Dendritic cell treated with granulocyte-macrophage colony-stimulating factor and Interleukin-4, amounts not matched to agents 40 ng/mL and 50 ng/mL, for 4 days (primary cell): Measurements from ENCODE around the gene C11orf98.
"Not testable (repeated sequence)": the region's sequence is repeated elsewhere in the genome, so short reads cannot be mapped to it uniquely, and the experiment has no call there.

Experiments
- H3K27ac Mint-ChIP-seq: one replicate; pipeline ENCODE4 v1.8.0; 2022; ENCODE audit warnings: mild to moderate bottlenecking, mixed read lengths
- H3K27me3 Mint-ChIP-seq: one replicate; pipeline ENCODE4 v1.8.0; 2022; ENCODE audit warnings: mild to moderate bottlenecking, mixed read lengths
- H3K36me3 Mint-ChIP-seq: one replicate; pipeline ENCODE4 v1.8.0; 2022; ENCODE audit warnings: low read depth, mixed read lengths
- H3K4me1 Mint-ChIP-seq: one replicate; pipeline ENCODE4 v1.8.0; 2022; ENCODE audit warnings: low read depth, mixed read lengths
- H3K4me3 Mint-ChIP-seq: one replicate; pipeline ENCODE4 v1.8.0; 2022; ENCODE audit warnings: mild to moderate bottlenecking, moderate library complexity, mixed read lengths
- H3K9me3 Mint-ChIP-seq: one replicate; pipeline ENCODE4 v1.8.0; 2022; ENCODE audit warnings: mixed read lengths
- intact Hi-C: fragments of 100-400 bp; cut with micrococcal nuclease; formaldehyde crosslinking; loops from one replicate; pipeline ENCODE4 v1.15.0; 2022

Gene C11orf98

DNA sequence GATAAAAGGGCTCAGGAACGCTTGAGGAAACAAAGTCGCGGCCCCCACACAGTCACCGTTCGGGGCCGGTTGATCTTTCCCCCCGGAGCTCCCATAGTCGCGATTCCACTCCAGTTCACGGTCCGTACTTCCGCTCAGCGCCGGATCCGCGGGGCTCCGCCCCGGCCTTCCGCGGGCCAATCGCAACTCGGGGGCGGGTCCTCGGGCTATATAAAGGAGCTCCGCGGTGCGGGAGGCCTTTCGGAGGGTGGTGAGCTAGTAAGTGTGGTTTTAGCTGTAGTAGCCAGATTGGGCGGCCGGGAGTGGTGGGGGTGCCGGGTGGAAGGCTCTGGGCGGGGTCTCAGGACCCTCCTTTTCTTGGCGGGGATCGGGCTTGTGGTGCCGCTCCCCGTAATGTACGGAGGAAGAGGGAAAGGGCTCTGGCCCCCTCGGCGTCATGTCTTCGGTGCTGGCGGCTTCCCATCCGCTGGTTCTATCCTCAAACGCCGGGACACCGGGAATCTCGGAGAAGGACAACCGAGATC lies at the start of gene C11orf98, which contains the start of gene CSKMT:
TSS of gene C11orf98 (minus strand) at position 136 of the 524 bp plus-strand sequence. CDS start at position 95, 41 bp downstream.
TSS of gene CSKMT (plus strand) at position 238 of the 524 bp plus-strand sequence. CDS start 568 bp downstream, outside the sequence.
- H3K27me3 Mint-ChIP-seq, result no peaks in the 10 kb centered on the region
- peaks cover 65% of the 10 kb centered on the region for H3K36me3 Mint-ChIP-seq
- intact Hi-C loops, result no loop called here
- H3K4me1 Mint-ChIP-seq, result peaks cover 35% of the 10 kb centered on the region
- H3K4me3 Mint-ChIP-seq, result peak within 1 kb of the TSS; percentile 94
- H3K9me3 Mint-ChIP-seq, result no peaks in the 10 kb centered on the region
- H3K27ac Mint-ChIP-seq, result peak within 1 kb of the TSS; percentile 88

DNA sequence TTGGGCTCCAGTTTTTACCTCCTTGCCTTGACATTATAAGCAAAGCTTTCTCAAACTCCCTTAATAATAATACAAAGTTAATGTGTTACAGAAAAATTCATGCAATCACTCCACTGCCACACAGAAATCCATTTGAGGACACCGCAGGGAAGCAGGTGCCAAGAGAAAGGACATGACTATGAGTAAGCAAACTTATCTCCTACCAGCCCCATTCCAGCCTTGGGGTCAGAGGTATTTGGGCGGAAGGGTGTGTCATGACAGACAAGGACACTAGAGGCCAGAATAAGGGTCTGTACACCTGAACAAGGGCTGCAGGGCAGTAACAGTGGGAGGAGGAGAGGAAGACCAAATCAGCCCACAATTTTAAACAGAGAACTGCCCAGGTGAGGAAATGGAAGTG lies 48.3 kb upstream of the C11orf98 start:
- Mint-ChIP-seq H3K4me1 (peaks cover 50% of the 10 kb centered on the region), H3K27ac (no peak overlapping the region), H3K36me3 (peaks cover 97% of the 10 kb centered on the region), H3K27me3 (no peaks in the 10 kb centered on the region), H3K9me3 (no peaks in the 10 kb centered on the region), H3K4me3 (no peak overlapping the region)
- intact Hi-C loops, result no loop called here

DNA sequence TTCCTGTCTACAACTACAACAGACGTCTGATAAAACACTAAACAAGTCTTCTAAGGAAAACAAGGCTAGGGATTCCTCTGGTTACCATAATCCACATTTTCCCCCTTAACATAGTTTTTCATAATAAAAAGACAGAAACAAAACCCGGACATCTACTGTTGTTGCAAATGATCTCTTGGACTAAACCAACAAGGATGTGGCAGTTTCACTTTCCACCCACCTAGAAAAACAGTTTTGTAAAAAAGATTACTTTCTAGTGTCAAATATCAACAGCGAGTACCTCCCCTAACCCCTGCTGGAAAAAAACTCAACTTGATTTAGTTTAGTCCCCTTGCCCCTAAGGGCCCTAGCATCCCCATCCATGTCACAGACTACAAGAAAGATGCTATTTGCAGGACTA lies 47.9 kb upstream of the C11orf98 start:
- H3K9me3 Mint-ChIP-seq, result no peaks in the 10 kb centered on the region
- intact Hi-C loops, result no loop called here
- no peak overlapping the region for H3K4me3 Mint-ChIP-seq
- peaks cover 97% of the 10 kb centered on the region for H3K36me3 Mint-ChIP-seq
- H3K27ac Mint-ChIP-seq, result no peak overlapping the region
- no peaks in the 10 kb centered on the region for H3K27me3 Mint-ChIP-seq
- H3K4me1 Mint-ChIP-seq, result peaks cover 51% of the 10 kb centered on the region

DNA sequence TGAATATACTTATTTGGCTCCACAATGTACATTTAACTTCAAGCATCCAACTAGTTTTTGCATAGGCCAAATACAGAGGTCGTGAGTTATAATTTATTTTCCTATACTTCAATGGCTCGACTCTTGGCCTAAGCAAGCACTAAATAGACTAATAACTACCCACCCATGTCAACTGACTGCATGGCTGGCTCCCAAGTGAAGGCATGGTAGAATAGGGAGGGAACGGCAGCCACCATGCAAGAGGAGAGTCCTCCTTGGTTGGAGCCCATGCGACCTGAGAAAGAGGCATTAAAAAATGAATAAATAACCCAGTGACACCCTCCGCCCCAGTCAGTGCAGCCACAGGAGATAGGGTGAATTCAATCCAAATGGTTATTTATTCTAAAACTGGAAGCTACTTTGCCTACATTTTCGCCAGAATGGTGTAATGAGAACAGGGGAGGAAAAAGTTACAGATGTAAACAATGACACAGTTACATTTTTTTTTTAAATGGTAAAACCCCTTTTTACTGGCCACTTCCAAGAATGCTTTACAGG lies 47.3 kb upstream of the C11orf98 start:
- no peaks in the 10 kb centered on the region for H3K27me3 Mint-ChIP-seq
- H3K27ac Mint-ChIP-seq, result no peak overlapping the region
- no peak overlapping the region for H3K4me3 Mint-ChIP-seq
- peaks cover 54% of the 10 kb centered on the region for H3K4me1 Mint-ChIP-seq
- H3K9me3 Mint-ChIP-seq, result no peaks in the 10 kb centered on the region
- intact Hi-C loops, result no loop called here
- H3K36me3 Mint-ChIP-seq, result peaks cover 97% of the 10 kb centered on the region

DNA sequence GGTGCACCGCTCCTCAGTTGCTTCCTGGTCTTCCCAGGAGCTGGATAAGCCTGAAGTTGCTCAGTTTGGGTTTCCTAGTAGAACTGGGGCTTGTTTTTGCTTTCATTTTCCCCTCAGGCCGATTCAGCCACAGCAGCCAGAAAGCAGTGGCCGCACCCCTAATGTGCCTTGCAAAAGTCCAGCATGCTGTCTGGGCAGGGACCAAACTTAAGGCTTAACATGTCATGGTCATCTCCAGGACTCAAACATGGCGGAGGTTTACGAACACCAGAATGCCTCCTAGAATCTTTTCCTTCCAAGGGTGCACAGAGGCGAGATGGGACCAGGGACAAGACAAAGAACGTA lies 45.0 kb upstream of the C11orf98 start:
- Mint-ChIP-seq H3K9me3 (no peaks in the 10 kb centered on the region), H3K36me3 (peaks cover 86% of the 10 kb centered on the region), H3K4me3 (peak overlapping the region; percentile 91), H3K4me1 (peaks cover 60% of the 10 kb centered on the region), H3K27me3 (no peaks in the 10 kb centered on the region), H3K27ac (peak overlapping the region; percentile 91)
- intact Hi-C loops, result no loop called here

DNA sequence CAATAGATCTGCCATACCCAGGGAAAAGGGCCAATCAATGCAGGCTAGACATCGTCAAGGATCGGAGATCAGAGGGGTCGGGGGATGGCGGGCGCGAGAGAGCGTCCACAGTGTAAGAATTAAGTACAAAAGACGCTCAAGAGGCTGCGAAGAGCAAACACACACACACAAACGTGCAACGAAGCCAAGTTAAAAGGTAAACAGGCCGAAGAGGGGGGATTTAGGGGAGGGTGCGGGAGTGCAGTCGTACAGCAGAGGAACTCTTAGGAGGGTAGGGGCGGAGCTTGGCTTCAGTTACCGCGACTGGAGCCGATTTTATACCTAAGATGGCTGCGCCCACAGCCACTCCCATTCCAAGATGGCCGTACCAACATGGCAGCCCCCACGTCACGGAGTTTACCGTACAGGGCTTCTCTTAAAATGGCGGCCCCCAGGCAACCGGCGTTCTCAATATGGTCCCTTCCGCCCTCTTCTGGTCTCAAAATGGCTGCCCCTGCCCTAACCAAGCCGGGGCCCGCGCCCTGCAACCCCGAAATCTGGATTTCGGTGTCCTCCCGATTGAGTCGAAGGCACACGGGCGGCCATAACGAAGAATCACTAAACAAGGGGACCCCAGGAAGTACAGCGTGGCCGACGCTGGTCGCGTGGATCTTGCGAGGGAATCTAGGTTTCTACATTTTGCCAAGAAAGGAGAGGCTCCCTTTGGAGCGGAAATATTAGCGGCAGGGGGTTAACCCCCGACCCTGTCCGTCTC lies 44.4 kb upstream of the C11orf98 start:
- Mint-ChIP-seq H3K27me3 (no peaks in the 10 kb centered on the region), H3K27ac (peak overlapping the region; percentile 91), H3K9me3 (no peaks in the 10 kb centered on the region), H3K4me1 (peaks cover 60% of the 10 kb centered on the region), H3K36me3 (peaks cover 81% of the 10 kb centered on the region), H3K4me3 (peak overlapping the region; percentile 91)
- intact Hi-C loops, result loop anchor here (1.0 to 5.0 kb wide), 2 partner anchors 18 to 117 kb away; partner anchors contain the start of genes HNRNPUL2 and TUT1

DNA sequence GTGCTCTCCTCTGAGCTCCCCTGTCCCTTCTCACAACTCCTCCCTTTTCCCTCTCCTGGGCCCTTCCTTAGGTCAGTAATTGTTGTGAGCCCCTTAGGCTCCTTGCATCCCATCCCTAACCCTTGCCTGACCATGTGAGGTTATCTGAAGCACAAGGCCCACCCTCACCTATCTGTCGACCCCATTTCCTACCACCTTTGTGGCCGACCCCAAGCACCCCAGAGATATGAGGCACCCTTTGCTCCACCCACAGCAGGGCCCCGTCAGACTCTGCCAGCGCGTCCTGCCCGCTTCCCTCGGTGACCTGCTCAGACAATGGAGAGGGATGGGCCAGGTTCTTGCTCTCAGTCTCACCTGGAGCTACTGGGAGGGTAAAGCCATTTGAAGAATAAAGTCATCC lies 43.8 kb upstream of the C11orf98 start:
- no peaks in the 10 kb centered on the region for H3K27me3 Mint-ChIP-seq
- no peaks in the 10 kb centered on the region for H3K9me3 Mint-ChIP-seq
- H3K4me1 Mint-ChIP-seq, result peaks cover 60% of the 10 kb centered on the region
- intact Hi-C loops, result loop anchor here (1.0 to 5.0 kb wide), 2 partner anchors 19 to 116 kb away; partner anchors contain the start of genes HNRNPUL2 and TUT1
- peak overlapping the region; percentile 91 for H3K27ac Mint-ChIP-seq
- peaks cover 74% of the 10 kb centered on the region for H3K36me3 Mint-ChIP-seq
- peak overlapping the region; percentile 91 for H3K4me3 Mint-ChIP-seq

DNA sequence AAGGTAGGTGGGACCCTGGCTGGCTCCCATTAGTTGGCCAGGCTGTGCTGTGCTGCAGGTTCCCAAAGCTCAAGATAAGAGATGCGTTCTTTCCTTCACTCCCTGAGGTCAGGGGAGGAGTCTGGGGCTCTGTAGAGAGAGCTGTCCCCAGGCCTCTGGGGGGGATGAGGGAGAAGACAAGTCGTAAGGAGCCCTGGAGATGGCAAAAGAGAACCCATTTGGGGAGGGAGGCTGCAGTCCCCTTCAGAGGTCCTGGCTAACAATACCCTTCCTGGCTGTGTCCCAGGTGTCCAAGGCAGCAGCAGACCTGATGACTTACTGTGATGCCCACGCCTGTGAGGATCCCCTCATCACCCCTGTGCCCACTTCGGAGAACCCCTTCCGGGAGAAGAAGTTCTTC lies 43.4 kb upstream of the C11orf98 start:
- intact Hi-C loops, result loop anchor here (5.0 kb wide), 1 partner anchor 116 kb away; the partner anchor contains the start of gene TUT1
- Mint-ChIP-seq H3K4me1 (peaks cover 63% of the 10 kb centered on the region), H3K4me3 (peak overlapping the region; percentile 91), H3K9me3 (no peaks in the 10 kb centered on the region), H3K27ac (peak overlapping the region; percentile 91), H3K36me3 (peaks cover 70% of the 10 kb centered on the region), H3K27me3 (no peaks in the 10 kb centered on the region)

DNA sequence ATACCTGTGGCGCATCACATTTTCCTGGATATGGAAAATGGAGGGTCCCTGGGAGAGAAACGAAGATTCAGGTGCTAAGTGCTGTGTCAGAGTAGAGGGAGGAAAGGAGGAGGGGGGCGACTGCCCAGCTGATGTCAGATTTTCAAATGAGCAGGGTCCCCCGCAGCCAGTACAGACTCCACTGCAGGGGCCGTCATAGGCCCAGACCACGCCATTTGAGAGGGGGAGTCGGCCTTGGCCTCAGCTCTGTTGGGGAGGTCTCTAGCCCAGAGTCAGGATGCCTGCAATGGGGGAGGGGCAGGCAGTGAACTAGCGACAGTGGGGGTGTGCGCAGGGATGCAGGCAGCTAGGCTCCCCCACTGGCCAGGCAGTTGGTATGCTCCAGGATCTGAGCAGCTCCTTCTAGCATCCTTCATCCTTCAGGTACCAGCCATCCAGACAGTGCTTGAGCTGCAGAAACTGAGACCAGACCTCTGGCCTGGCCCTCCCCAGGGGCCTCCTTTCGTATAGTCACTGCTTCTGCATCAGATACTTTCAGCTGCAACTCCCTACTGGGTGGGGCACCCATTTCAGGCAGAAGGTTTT lies 42.4 kb upstream of the C11orf98 start, which contains the start of the genes BSCL2 and GNG3:
TSS of gene BSCL2 (minus strand) at position 148 of the 585 bp plus-strand sequence. CDS start 229 bp downstream, outside the sequence.
TSS of gene GNG3 (plus strand) at position 400 of the 585 bp plus-strand sequence. CDS start 620 bp downstream, outside the sequence.
- H3K4me1 Mint-ChIP-seq, result peaks cover 69% of the 10 kb centered on the region
- H3K4me3 Mint-ChIP-seq, result peak within 1 kb of the TSS; percentile 94
- H3K27me3 Mint-ChIP-seq, result no peaks in the 10 kb centered on the region
- H3K9me3 Mint-ChIP-seq, result no peaks in the 10 kb centered on the region
- intact Hi-C loops, result loop anchor here (5.0 kb wide), 1 partner anchor 115 kb away; the partner anchor contains the start of gene TUT1
- H3K36me3 Mint-ChIP-seq, result peaks cover 63% of the 10 kb centered on the region
- H3K27ac Mint-ChIP-seq, result peak within 1 kb of the TSS; percentile 92

DNA sequence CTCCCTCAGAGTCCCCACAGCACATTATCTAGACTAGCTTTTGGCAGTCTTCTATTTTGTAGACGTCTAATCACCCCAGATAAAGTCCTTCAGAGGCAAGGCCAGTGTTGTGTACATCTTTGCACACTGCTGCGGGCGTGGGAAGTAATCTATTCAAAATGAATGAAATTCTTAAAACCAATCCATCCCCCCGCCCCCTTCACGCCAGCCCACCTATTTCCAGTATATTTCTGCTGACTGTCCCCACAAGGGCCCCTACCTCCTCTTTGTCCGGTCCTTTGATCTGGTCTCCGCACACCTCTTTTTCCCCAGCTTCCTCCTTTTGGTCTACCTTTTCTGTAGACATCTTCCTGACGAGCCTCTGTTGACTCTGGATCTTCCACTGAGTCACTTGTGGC lies 41.8 kb upstream of the C11orf98 start:
- intact Hi-C loops, result loop anchor here (5.0 kb wide), 1 partner anchor 115 kb away; the partner anchor contains the start of gene TUT1
- H3K36me3 Mint-ChIP-seq, result peaks cover 63% of the 10 kb centered on the region
- H3K27me3 Mint-ChIP-seq, result no peaks in the 10 kb centered on the region
- peaks cover 74% of the 10 kb centered on the region for H3K4me1 Mint-ChIP-seq
- H3K9me3 Mint-ChIP-seq, result no peaks in the 10 kb centered on the region
- peak overlapping the region; percentile 92 for H3K27ac Mint-ChIP-seq
- H3K4me3 Mint-ChIP-seq, result peak overlapping the region; percentile 94

DNA sequence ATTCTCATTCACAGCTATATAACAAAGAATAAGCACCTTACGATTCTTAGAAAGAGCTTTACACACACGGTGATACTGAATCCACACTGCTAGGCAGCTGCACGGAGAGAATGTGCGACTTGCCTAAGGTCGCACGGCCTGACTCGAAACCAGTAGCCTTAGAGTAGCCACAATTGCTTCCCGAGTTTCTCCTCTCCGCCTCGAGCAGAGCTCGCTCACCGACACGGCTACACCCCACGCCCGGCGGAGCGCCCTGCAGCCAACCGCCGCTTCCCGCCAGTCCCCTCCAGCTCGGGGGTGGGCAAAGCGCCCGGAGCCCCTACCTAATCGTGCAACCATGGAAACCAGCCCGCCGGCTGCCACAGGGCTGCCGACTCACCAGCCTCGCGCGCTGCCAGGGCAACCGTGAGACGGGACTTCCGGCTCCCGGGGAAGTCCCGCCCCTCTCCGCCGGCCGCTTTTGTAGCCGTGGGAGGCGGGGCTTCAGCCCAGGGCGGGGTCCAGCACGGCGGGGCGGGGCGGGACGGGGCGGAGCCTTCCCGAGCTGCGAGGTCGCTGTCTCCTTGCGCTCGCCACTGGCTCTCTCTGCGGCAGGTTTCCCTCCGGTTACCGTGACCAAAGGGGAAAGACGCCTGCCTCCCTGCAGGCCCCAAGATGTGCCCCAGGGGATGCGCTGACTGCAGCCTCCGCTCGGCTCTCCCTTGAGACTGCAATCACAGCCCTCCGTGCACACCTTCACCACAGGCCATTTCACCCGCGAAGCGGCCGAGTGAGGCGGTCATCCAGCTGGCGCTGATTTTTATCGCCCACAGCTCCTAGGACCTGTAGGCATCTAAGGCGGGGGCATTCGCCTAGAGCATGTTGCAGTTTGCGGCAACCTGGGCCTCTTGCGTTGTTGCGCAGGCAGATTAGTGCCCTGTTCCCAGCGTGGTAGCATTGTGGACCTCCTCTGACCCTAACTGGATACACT lies 41.2 kb upstream of the C11orf98 start:
- Mint-ChIP-seq H3K4me1 (peaks cover 77% of the 10 kb centered on the region), H3K9me3 (no peaks in the 10 kb centered on the region), H3K4me3 (peak overlapping the region; percentile 94), H3K27ac (peak overlapping the region; percentile 92), H3K27me3 (no peaks in the 10 kb centered on the region), H3K36me3 (peaks cover 63% of the 10 kb centered on the region)
- intact Hi-C loops, result loop anchor here (5.0 kb wide), 1 partner anchor 114 kb away; the partner anchor contains the start of gene TUT1

DNA sequence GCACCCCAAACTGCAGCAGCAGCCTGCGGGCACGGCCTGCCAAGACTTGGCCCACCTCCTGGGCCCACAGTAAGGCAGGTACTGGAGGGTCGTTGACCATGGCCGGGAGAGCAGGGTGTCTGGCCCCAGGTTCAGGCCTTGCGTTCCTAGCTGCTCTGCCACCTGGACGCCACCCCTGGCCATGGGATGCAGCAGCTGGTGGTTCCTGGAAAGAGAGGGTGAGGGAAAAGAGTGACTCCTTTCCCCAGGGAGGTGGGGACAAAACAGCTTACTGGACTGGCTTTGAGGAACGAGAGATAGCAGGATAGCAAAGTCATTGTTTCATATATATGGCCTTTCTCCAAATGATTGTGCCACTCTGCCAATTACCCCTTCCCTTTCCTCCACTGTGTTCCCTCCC lies 40.4 kb upstream of the C11orf98 start:
- peaks cover 63% of the 10 kb centered on the region for H3K36me3 Mint-ChIP-seq
- intact Hi-C loops, result loop anchor here (5.0 kb wide), 1 partner anchor 113 kb away; the partner anchor contains the start of gene TUT1
- no peaks in the 10 kb centered on the region for H3K27me3 Mint-ChIP-seq
- peak overlapping the region; percentile 94 for H3K4me3 Mint-ChIP-seq
- H3K27ac Mint-ChIP-seq, result peak overlapping the region; percentile 92
- no peaks in the 10 kb centered on the region for H3K9me3 Mint-ChIP-seq
- H3K4me1 Mint-ChIP-seq, result peaks cover 76% of the 10 kb centered on the region

DNA sequence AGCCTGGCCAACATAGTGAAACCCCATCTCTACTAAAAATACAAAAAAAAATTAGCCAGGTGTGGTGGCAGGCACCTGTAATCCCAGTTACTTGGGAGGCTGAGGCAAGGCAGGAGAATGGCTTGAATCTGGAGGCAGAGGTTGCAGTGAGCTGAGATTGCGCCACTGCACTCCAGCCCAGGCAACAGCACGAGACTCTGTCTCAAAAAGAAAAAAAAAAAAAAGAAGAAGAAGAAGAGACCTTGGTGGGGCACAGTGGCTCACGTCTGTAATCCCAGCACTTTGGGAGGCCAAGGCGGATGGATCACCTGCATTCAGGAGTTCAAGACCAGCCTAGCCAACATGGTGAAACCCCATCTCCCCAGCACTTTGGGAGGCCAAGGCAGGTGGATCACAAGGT lies 38.9 kb upstream of the C11orf98 start:
- peaks cover 60% of the 10 kb centered on the region for H3K36me3 Mint-ChIP-seq
- H3K4me1 Mint-ChIP-seq, result peaks cover 64% of the 10 kb centered on the region
- peak overlapping the region; percentile 32 for H3K4me3 Mint-ChIP-seq
- peak overlapping the region; percentile 70 for H3K27ac Mint-ChIP-seq
- H3K27me3 Mint-ChIP-seq, intact Hi-C loops, H3K9me3 Mint-ChIP-seq: not testable (repeated sequence)
